Activated naive CD4-positive, alpha-beta T cell treated with Interleukin-2 at 50 U/mL for 16 hours (primary cell): ENCODE results near the gene UTF1.

ENCODE experiments used
- DNase-seq: peaks from one replicate; pipeline ENCODE4 v3.0.0-alpha.2; 2020

The UTF1 gene

GRCh38 chr10:133230044-133230361, at the start of gene UTF1:
TSS of gene UTF1 (plus strand) at chr10:133230217. CDS start at chr10:133230289, 72 bp downstream.
- DNase-seq: no peak

- DNase-seq: no peak
Measured at GRCh38 chr10:133180965-133181639, 48.9 kb upstream of the UTF1 start.

GRCh38 chr10:133182190-133182589, 47.8 kb upstream of the UTF1 start:
- DNase-seq: no peak

GRCh38 chr10:133182791-133183645, 47.0 kb upstream of the UTF1 start:
- DNase-seq: no peak

- DNase-seq: no peak
Measured at GRCh38 chr10:133183646-133184378, 46.2 kb upstream of the UTF1 start.

- DNase-seq: no peak
Measured at GRCh38 chr10:133184591-133185244, 45.3 kb upstream of the UTF1 start.

GRCh38 chr10:133185421-133185820, 44.6 kb upstream of the UTF1 start:
- DNase-seq: no peak

GRCh38 chr10:133185916-133186315, 44.1 kb upstream of the UTF1 start:
- no peak for DNase-seq

- no peak for DNase-seq
Measured at GRCh38 chr10:133186416-133187090, 43.5 kb upstream of the UTF1 start.

GRCh38 chr10:133187091-133187905, 42.7 kb upstream of the UTF1 start:
- no peak for DNase-seq

GRCh38 chr10:133187906-133188681, 41.9 kb upstream of the UTF1 start:
- DNase-seq: no peak

GRCh38 chr10:133189256-133189655, 40.8 kb upstream of the UTF1 start:
- DNase-seq: no peak

- no peak for DNase-seq
Measured at GRCh38 chr10:133189726-133190125, 40.3 kb upstream of the UTF1 start.

- DNase-seq: no peak
Measured at GRCh38 chr10:133190225-133190624, 39.8 kb upstream of the UTF1 start.

GRCh38 chr10:133191651-133192050, 38.4 kb upstream of the UTF1 start:
- no peak for DNase-seq

- DNase-seq: no peak
Measured at GRCh38 chr10:133194151-133194550, 35.9 kb upstream of the UTF1 start.

GRCh38 chr10:133195096-133195495, 34.9 kb upstream of the UTF1 start:
- no peak for DNase-seq

- DNase-seq: no peak
Measured at GRCh38 chr10:133195611-133196010, 34.4 kb upstream of the UTF1 start.

- DNase-seq: no peak
Measured at GRCh38 chr10:133196221-133196915, 33.6 kb upstream of the UTF1 start.
